Progenitor cell of endocrine pancreas (in vitro differentiated cells): ENCODE measurements around the gene ATP2A1. TPM values are rescaled to one million over a fixed set of nuclear protein-coding genes. Genes with fewer than 3 reads are reported as not detected.

ENCODE experiments used
- DNase-seq: peaks from one replicate; pipeline ENCODE4 v3.0.0; 2021; ENCODE audit warnings: low spot score; ENCODE audit not compliant: unreplicated experiment
- H3K27ac Mint-ChIP-seq: 2 replicates; pipeline ENCODE4 v1.8.0; 2021; ENCODE audit warnings: mild to moderate bottlenecking, moderate library complexity, mixed read lengths
- H3K27me3 Mint-ChIP-seq: 2 replicates; pipeline ENCODE4 v1.8.0; 2021; ENCODE audit warnings: mixed read lengths
- H3K36me3 Mint-ChIP-seq: 2 replicates; pipeline ENCODE4 v1.8.0; 2022; ENCODE audit warnings: mixed read lengths; ENCODE audit not compliant: insufficient read depth
- H3K4me1 Mint-ChIP-seq: 2 replicates; pipeline ENCODE4 v1.8.0; 2021; ENCODE audit warnings: low read depth, mixed read lengths
- H3K4me3 Mint-ChIP-seq: 2 replicates; pipeline ENCODE4 v1.8.0; 2021; ENCODE audit warnings: low read depth, mild to moderate bottlenecking, moderate library complexity, mixed read lengths
- H3K9me3 Mint-ChIP-seq: 2 replicates; pipeline ENCODE4 v1.8.0; 2021; ENCODE audit warnings: low read depth, mixed read lengths
- total RNA-seq: library from RNA; stranded (reverse); gene quantifications from 2 replicates; pipeline ENCODE4 v1.2.1, GENCODE V29; 2021
- TF ChIP-seq, protein P1 (sequence below): fragments of 200-600 bp; sonication (generic); IDR thresholded peaks from one replicate; pipeline ENCODE4 v1.5.0; 2021; ENCODE audit warnings: antibody characterized with exemption, mild to moderate bottlenecking; ENCODE audit not compliant: unreplicated experiment

ATP2A1 gene
- total RNA-seq, 1 donor from 2014 or later, result 3.0 TPM

DNA sequence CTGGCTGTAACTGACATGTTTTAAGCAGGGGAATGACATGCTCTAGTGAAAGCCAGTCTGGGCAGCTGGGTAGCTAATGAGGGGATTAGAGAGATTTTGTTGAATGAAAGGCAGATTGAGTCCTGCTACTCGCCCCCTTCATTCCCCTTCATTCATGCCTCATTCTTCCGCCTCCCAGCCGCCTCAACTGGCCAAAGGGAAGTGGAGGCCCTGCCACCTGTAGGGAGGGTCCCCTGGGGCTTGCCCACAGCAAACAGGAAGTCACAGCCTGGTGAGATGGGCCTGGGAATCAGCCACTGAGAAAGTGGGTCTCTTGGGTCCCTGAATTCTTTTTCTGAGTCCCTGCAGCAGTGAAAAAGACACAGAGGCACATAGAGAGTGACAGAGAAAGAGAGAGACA lies 52.4 kb downstream of the ATP2A1 start:
- H3K27ac Mint-ChIP-seq, result no peak overlapping the region
- TF ChIP-seq, protein P1, sequence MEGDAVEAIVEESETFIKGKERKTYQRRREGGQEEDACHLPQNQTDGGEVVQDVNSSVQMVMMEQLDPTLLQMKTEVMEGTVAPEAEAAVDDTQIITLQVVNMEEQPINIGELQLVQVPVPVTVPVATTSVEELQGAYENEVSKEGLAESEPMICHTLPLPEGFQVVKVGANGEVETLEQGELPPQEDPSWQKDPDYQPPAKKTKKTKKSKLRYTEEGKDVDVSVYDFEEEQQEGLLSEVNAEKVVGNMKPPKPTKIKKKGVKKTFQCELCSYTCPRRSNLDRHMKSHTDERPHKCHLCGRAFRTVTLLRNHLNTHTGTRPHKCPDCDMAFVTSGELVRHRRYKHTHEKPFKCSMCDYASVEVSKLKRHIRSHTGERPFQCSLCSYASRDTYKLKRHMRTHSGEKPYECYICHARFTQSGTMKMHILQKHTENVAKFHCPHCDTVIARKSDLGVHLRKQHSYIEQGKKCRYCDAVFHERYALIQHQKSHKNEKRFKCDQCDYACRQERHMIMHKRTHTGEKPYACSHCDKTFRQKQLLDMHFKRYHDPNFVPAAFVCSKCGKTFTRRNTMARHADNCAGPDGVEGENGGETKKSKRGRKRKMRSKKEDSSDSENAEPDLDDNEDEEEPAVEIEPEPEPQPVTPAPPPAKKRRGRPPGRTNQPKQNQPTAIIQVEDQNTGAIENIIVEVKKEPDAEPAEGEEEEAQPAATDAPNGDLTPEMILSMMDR, result no peak
- no peaks in the 10 kb centered on the region for H3K36me3 Mint-ChIP-seq

DNA sequence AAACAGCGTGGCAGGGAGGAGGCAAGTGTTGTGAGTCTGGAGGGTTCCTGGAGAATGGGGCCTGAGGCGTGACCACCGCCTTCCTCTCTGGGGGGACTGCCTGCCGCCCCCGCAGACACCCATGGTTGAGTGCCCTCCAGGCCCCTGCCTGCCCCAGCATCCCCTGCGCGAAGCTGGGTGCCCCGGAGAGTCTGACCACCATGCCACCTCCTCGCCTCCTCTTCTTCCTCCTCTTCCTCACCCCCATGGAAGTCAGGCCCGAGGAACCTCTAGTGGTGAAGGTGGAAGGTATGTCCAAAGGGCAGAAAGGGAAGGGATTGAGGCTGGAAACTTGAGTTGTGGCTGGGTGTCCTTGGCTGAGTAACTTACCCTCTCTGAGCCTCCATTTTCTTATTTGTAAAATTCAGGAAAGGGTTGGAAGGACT lies 53.5 kb downstream of the ATP2A1 start, which contains the start of gene CD19:
CD19 (plus strand) TSS at position 171 of the 425 bp plus-strand sequence; CDS start at position 201, 30 bp downstream.
- peaks cover 2% of the 10 kb centered on the region for H3K4me1 Mint-ChIP-seq
- H3K36me3 Mint-ChIP-seq, result no peaks in the 10 kb centered on the region
- H3K9me3 Mint-ChIP-seq, result no peaks in the 10 kb centered on the region
- no peak within 1 kb of the TSS for H3K27ac Mint-ChIP-seq
- peaks cover 12% of the 10 kb centered on the region for H3K27me3 Mint-ChIP-seq
- no peak for DNase-seq
- H3K4me3 Mint-ChIP-seq, result no peak within 1 kb of the TSS
- TF ChIP-seq, protein P1, result no peak

More for the DNA sequence above, 52.4 kb downstream of the ATP2A1 start:
- DNase-seq, result no peak
- no peaks in the 10 kb centered on the region for H3K9me3 Mint-ChIP-seq
- H3K4me1 Mint-ChIP-seq, result peaks cover 4% of the 10 kb centered on the region
- peaks cover 7% of the 10 kb centered on the region for H3K27me3 Mint-ChIP-seq
- H3K4me3 Mint-ChIP-seq, result no peak overlapping the region

DNA sequence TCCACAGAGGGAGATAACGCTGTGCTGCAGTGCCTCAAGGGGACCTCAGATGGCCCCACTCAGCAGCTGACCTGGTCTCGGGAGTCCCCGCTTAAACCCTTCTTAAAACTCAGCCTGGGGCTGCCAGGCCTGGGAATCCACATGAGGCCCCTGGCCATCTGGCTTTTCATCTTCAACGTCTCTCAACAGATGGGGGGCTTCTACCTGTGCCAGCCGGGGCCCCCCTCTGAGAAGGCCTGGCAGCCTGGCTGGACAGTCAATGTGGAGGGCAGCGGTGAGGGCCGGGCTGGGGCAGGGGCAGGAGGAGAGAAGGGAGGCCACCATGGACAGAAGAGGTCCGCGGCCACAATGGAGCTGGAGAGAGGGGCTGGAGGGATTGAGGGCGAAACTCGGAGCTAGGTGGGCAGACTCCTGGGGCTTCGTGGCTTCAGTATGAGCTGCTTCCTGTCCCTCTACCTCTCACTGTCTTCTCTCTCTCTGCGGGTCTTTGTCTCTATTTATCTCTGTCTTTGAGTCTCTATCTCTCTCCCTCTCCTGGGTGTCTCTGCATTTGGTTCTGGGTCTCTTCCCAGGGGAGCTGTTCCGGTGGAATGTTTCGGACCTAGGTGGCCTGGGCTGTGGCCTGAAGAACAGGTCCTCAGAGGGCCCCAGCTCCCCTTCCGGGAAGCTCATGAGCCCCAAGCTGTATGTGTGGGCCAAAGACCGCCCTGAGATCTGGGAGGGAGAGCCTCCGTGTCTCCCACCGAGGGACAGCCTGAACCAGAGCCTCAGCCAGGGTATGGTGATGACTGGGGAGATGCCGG lies 54.3 kb downstream of the ATP2A1 start:
- H3K27me3 Mint-ChIP-seq, result peaks cover 12% of the 10 kb centered on the region
- H3K4me3 Mint-ChIP-seq, result no peak overlapping the region
- no peak overlapping the region for H3K27ac Mint-ChIP-seq
- H3K9me3 Mint-ChIP-seq, result no peaks in the 10 kb centered on the region
- peaks cover 2% of the 10 kb centered on the region for H3K4me1 Mint-ChIP-seq
- no peak for DNase-seq
- TF ChIP-seq, protein P1, result no peak
- H3K36me3 Mint-ChIP-seq, result no peaks in the 10 kb centered on the region

DNA sequence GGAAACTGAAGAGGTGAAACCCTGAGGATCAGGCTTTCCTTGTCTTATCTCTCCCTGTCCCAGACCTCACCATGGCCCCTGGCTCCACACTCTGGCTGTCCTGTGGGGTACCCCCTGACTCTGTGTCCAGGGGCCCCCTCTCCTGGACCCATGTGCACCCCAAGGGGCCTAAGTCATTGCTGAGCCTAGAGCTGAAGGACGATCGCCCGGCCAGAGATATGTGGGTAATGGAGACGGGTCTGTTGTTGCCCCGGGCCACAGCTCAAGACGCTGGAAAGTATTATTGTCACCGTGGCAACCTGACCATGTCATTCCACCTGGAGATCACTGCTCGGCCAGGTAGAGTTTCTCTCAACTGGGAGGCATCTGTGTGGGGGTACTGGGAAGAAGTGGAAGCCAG lies 54.9 kb downstream of the ATP2A1 start:
- Mint-ChIP-seq H3K9me3 (no peaks in the 10 kb centered on the region), H3K27me3 (peaks cover 12% of the 10 kb centered on the region), H3K27ac (no peak overlapping the region), H3K36me3 (no peaks in the 10 kb centered on the region), H3K4me1 (peaks cover 2% of the 10 kb centered on the region), H3K4me3 (no peak overlapping the region)
- no peak for DNase-seq
- TF ChIP-seq, protein P1, result no peak

DNA sequence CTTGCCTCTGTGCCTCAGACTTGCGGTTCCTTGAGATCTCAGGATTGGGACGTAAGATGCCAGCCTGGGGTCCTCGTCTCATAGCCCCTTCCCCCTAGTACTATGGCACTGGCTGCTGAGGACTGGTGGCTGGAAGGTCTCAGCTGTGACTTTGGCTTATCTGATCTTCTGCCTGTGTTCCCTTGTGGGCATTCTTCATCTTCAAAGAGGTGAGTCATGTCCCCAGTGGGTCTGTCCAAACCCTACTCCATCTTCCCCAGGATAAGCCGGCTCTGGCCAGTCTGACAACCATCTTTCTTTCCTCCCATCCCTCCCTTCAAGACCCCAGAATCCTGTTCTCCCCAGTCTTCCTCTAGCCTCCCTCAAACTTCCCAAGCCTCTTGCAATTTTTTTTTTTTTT lies 57.1 kb downstream of the ATP2A1 start:
- DNase-seq, result no peak
- Mint-ChIP-seq H3K36me3 (no peaks in the 10 kb centered on the region), H3K27me3 (peaks cover 16% of the 10 kb centered on the region), H3K4me1 (peaks cover 2% of the 10 kb centered on the region), H3K9me3 (no peaks in the 10 kb centered on the region), H3K27ac (no peak overlapping the region), H3K4me3 (no peak overlapping the region)
- TF ChIP-seq, protein P1, result no peak
